Activated CD8-positive, alpha-beta T cell treated with anti-CD3 and anti-CD28 coated beads for 36 hours (primary cell): Measurements from ENCODE around the gene TRIM65. TPM values are rescaled to one million over a fixed set of nuclear protein-coding genes. Genes with fewer than 3 reads are reported as not detected.

Source experiments
- ATAC-seq: fragments of 200-7000 bp; cut with Tn5 transposase; one replicate; pipeline ENCODE4 v1.10.0; 2021; ENCODE audit warnings: mild to moderate bottlenecking, moderate library complexity
- CTCF ChIA-PET: fragments of 350-600 bp; sonication (Branson Sonifier 250); formaldehyde crosslinking; loops from one replicate; lab custom pipeline; 2021; ENCODE audit warnings: antibody characterized with exemption; lab: Charles Lee
- POLR2A ChIA-PET: fragments of 350-600 bp; sonication (Branson Sonifier 250); formaldehyde crosslinking; loops from one replicate; lab custom pipeline; 2021; ENCODE audit warnings: antibody characterized with exemption; lab: Charles Lee
- DNase-seq: peaks from one replicate; pipeline ENCODE4 v3.0.0-alpha.2; 2020
- H3K27ac Mint-ChIP-seq: one replicate; pipeline ENCODE4 v1.8.0; 2021; ENCODE audit warnings: mild to moderate bottlenecking, mixed read lengths
- H3K27me3 Mint-ChIP-seq: one replicate; pipeline ENCODE4 v1.8.0; 2021; ENCODE audit warnings: mixed read lengths
- H3K36me3 Mint-ChIP-seq: one replicate; pipeline ENCODE4 v1.8.0; 2021; ENCODE audit warnings: low read depth, mixed read lengths
- H3K4me1 Mint-ChIP-seq: one replicate; pipeline ENCODE4 v1.8.0; 2021; ENCODE audit warnings: low read depth, mixed read lengths
- H3K4me3 Mint-ChIP-seq: one replicate; pipeline ENCODE4 v1.8.0; 2021; ENCODE audit warnings: mild to moderate bottlenecking, moderate library complexity, mixed read lengths
- H3K9me3 Mint-ChIP-seq: one replicate; pipeline ENCODE4 v1.8.0; 2021; ENCODE audit warnings: mixed read lengths
- CTCF ChIP-seq: fragments of 200-600 bp; IDR thresholded peaks from one replicate; pipeline ENCODE4 v1.8.0; 2022; ENCODE audit warnings: antibody characterized with exemption, mild to moderate bottlenecking
- intact Hi-C: fragments of 100-400 bp; cut with micrococcal nuclease; formaldehyde crosslinking; loops from one replicate; pipeline ENCODE4 v1.10.0; 2022
- total RNA-seq, 2 experiments: library from RNA; stranded (reverse); gene quantifications; one replicate each; pipeline ENCODE4 v1.2.3, GENCODE V29; 2021

TRIM65 gene
- total RNA-seq, 2 experiments from 2014 or later, result 37.1 to 42.2 TPM

DNA sequence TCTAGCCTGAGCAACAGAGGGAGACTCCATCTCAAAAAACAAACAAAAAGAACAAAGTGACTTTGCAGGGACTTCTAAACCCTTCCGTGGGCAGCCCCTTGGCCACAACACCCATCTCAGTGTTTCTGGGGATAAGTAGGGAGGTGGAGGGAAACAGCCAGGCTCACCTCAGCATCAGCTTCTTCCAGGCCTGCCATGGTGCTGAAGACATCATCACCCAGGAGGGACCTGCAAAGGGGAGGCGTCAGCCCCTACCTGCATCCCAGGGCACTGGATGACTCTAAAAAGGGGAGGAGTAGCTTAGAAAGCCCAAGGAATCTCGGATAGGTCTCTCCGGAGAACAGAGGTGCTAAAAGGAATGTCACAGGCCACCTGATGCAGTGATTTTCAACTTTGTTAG is 34.3 kb upstream of the TRIM65 start:
- no peak for TF ChIP-seq CTCF
- Mint-ChIP-seq H3K27ac (no peak overlapping the region), H3K4me1 (no peaks in the 10 kb centered on the region), H3K36me3 (peaks cover 5% of the 10 kb centered on the region), H3K27me3 (no peaks in the 10 kb centered on the region), H3K4me3 (no peak overlapping the region), H3K9me3 (no peaks in the 10 kb centered on the region)
- ChIA-PET POLR2A (no interaction called here), CTCF (no interaction called here)
- intact Hi-C loops, result no loop called here
- ATAC-seq (no peak), DNase-seq (no peak)

- POLR2A ChIA-PET, result no interaction called here
- DNase-seq (peak; percentile 28), ATAC-seq (peak; percentile 51)
- Mint-ChIP-seq H3K4me1 (no peaks in the 10 kb centered on the region), H3K9me3 (no peaks in the 10 kb centered on the region), H3K27me3 (no peaks in the 10 kb centered on the region), H3K36me3 (no peaks in the 10 kb centered on the region), H3K4me3 (no peak overlapping the region), H3K27ac (no peak overlapping the region)
- intact Hi-C loops, result no loop called here
- no peak for TF ChIP-seq CTCF
- CTCF ChIA-PET, result interaction anchor here (0.7 to 1.9 kb wide), 17 partner anchors 9 to 176 kb away, joined by 3 to 12 read pairs (median 4); partner anchors contain the start of genes EXOC7, FBF1 and MRPL38
These were observed 30.7 kb upstream of the TRIM65 start for GRCh38 chr17:75927286-75927922.

GRCh38 chr17:75926456-75926855 is 29.7 kb upstream of the TRIM65 start:
- DNase-seq (no peak), ATAC-seq (no peak)
- intact Hi-C loops, result no loop called here
- Mint-ChIP-seq H3K27me3 (no peaks in the 10 kb centered on the region), H3K9me3 (no peaks in the 10 kb centered on the region), H3K36me3 (no peaks in the 10 kb centered on the region), H3K27ac (no peak overlapping the region), H3K4me3 (no peak overlapping the region), H3K4me1 (no peaks in the 10 kb centered on the region)
- TF ChIP-seq CTCF, result no peak
- POLR2A ChIA-PET, result no interaction called here
- CTCF ChIA-PET, result interaction anchor here (0.8 to 1.9 kb wide), 9 partner anchors 17 to 90 kb away, joined by 3 to 12 read pairs (median 4); partner anchors contain the start of gene MRPL38

GRCh38 chr17:75925912-75926311 is 29.2 kb upstream of the TRIM65 start:
- POLR2A ChIA-PET, result interaction anchor here (0.7 kb wide), 1 partner anchor 55 kb away, joined by 4 read pairs; no protein-coding TSS in a partner anchor
- CTCF ChIA-PET, result interaction anchor here (0.8 to 1.5 kb wide), 5 partner anchors 9 to 354 kb away, joined by 3 to 5 read pairs (median 3); no protein-coding TSS in a partner anchor
- no peak overlapping the region for H3K4me3 Mint-ChIP-seq
- H3K4me1 Mint-ChIP-seq, result no peaks in the 10 kb centered on the region
- H3K27ac Mint-ChIP-seq, result no peak overlapping the region
- H3K27me3 Mint-ChIP-seq, result no peaks in the 10 kb centered on the region
- DNase-seq, result no peak
- H3K36me3 Mint-ChIP-seq, result no peaks in the 10 kb centered on the region
- ATAC-seq, result no peak
- TF ChIP-seq CTCF, result no peak
- no peaks in the 10 kb centered on the region for H3K9me3 Mint-ChIP-seq
- intact Hi-C loops, result no loop called here

DNA sequence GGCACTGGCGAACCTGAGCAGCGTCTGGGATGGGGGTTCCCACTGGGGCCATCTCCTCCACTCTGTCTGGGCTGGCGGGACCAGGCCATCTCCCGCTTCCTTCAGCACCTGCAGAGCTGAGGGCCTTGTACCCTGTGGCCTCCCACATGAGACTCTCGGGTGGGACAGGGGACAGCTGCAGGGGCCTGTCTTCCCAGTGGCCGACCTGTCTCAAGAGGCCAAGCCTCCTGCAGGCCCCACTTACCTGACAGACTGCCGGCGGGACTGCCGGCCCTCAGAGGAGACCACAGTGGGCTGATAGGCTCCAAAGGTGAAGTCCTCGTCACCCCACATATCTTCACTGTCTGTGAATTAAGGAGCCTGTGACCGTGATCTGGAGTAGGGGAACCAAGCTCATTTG is 28.4 kb upstream of the TRIM65 start:
- no peak overlapping the region for H3K27ac Mint-ChIP-seq
- no peaks in the 10 kb centered on the region for H3K4me1 Mint-ChIP-seq
- no peak for ATAC-seq
- CTCF ChIA-PET, result interaction anchor here (0.9 to 1.4 kb wide), 3 partner anchors 75 to 355 kb away, joined by 3 to 5 read pairs (median 3); no protein-coding TSS in a partner anchor
- H3K9me3 Mint-ChIP-seq, result no peaks in the 10 kb centered on the region
- TF ChIP-seq CTCF, result no peak
- H3K36me3 Mint-ChIP-seq, result no peaks in the 10 kb centered on the region
- DNase-seq, result no peak
- no peaks in the 10 kb centered on the region for H3K27me3 Mint-ChIP-seq
- POLR2A ChIA-PET, result interaction anchor here (0.7 kb wide), 1 partner anchor 56 kb away, joined by 4 read pairs; no protein-coding TSS in a partner anchor
- intact Hi-C loops, result no loop called here
- no peak overlapping the region for H3K4me3 Mint-ChIP-seq
